ENCODE data around the gene PEX13.
"Not testable (repeated sequence)": the region's sequence is repeated elsewhere in the genome, so short reads cannot be mapped to it uniquely, and the experiment has no call there.

The PEX13 gene

DNA sequence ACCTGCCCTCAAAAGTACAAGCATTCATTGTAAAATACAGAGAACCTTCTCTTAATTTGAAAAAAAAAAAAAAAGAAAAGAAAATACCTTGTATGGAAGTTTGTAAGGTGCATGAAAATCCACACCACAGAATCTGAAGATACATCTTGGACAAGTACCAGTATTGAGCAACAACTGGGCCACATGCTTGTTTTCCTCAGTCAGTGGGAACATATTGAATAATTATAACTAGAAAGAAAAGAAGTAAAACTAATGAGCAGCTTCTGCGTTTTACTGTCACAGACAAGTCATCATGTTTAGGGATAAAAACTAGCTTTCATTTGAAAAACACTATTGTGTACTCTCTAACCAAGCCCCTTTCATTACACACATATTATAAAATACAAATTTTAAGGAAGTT, 5.8 kb upstream of the PEX13 start:
- no peak for FAIRE-seq

DNA sequence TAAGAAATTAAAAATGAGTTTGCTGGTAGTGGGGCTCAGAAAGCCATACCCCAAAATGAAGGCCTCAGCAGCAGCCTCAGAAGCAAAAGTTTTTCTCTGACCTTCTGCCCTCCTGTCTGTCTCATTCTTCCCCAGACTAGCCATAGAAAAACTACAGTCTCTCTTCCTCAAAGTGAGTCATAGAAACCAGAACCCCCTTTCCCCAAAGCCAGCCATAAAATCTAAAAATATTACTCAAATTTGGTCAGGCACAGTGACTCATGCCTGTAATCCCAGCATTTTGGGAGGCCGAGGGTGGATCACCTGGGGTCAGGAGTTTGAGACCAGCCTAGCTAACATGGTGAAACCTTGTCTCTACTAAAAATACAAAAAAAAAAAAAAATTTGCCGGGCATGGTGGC, 5.2 kb upstream of the PEX13 start:
- FAIRE-seq, result not testable (repeated sequence)

DNA sequence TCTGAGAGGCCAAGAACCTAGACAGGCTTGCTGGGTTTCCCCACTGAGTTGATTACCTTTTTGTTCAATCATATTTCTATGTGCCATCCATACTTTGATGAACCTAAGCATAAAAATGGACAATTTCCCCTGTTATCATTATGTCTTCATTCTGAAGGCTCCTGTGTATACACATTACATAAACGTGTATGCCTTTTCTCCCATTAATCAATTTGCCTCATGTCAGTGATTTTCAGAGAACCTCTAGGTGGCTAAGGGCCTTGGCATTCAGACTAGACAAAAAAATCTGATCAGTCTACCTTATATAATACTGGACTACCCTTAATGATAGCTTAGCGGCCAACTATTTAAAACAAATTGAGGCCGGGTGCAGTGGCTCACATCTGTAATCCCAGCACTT, 4.1 kb upstream of the PEX13 start:
- FAIRE-seq, result no peak

DNA sequence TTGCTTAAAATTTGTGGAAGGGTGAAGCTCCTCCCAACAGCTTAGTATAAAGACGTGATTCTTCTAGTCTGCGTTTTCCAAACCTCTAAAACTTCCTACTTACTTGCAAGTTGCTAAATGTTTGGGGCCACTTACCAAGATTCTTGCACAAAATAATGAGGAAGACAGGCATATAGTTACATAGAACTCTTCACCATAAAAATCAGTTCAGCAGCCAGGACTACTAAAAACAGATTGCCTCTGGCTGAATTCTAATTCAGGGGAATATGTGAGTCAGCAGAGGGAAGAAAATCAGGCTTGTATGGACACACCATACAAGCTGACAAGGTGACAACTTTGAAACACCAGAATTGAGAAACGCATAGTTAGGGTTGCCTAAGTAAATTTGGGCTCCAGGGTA, 2.8 kb upstream of the PEX13 start:
- FAIRE-seq, result no peak

GRCh38 chr2:61015976-61016375, 1.5 kb upstream of the PEX13 start:
- FAIRE-seq, result no peak

DNA sequence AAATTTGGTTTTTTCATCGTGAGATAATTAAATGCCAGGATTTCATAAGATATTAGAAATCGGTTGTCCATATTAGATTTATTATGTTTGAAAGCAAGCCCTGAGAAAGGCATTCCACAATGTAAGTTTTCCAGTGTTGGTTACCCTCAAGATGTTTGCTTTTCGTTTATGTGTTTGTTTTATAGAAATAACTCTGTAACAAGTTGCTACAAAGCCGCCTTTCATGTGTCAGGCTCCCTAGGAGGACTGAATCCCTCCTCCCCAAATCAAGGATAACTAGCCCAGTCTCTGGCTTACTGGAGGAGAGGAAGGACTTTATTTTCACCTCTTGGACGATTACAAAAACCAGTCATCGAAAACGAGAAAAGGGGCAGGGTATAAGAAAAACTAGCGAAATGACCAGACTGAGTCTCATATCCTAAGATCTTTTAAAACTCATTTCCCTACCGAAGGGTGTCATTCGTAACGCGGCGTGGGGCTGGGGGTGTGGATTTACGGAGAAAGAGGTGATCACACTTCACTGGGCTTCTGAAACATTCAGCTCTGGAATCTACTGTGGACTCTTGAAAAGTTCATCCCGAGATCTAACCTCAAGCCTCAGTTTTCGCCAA, 1.0 kb upstream of the PEX13 start:
- FAIRE-seq, result no peak

- no peak for FAIRE-seq
These were observed 441 bp upstream of the PEX13 start for GRCh38 chr2:61017003-61017555.

DNA sequence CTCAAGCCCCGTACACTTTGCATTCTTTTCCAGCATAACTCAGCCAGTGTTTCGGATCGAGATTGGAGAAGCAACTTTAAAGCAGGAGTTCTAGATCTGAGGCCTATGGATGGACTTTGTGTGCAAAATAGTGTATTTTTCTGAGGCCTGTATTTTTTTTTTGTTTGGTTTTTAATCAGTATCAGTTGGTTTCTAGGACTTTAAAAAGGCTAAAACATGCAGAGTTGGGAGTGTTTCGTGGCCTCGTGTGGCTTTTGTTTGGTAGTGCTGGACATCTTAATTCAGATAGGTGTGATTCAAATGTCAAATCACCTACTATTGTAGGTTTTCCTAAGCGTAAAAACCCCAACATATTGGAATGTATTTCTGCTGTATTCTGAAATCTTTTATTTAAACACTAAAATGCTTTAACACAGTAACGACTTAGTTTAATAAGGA, 817 bp downstream of the PEX13 start:
- no peak for FAIRE-seq

GRCh38 chr2:61018798-61019197, 1.3 kb downstream of the PEX13 start:
- FAIRE-seq, result peak; percentile 3

- FAIRE-seq, result no peak
These were observed 3.7 kb downstream of the PEX13 start for GRCh38 chr2:61021228-61021660.

DNA sequence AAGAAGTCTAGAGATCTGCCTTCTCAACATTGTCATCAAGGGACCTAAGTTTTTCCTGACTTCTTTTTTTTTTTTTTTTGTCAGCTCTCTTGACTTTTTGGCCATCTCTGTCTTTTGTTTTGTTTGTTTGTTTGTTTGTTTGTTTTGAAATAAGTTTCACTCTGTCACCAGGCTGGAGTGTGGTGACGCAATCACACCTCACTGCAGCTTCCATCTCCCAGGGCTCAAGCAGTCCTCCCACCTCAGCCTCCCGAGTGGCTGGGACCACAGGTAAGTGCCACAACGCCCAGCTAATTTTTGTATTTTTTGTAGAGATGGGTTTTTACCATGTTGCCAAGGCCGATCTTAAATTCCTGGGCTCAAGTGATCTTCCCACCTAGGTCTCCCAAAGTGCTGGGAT, 6.2 kb downstream of the PEX13 start:
- FAIRE-seq, result no peak

GRCh38 chr2:61029533-61029932, 12.0 kb downstream of the PEX13 start:
- no peak for FAIRE-seq

- FAIRE-seq, result not testable (repeated sequence)
These were observed 17.1 kb downstream of the PEX13 start for GRCh38 chr2:61034592-61034991.

DNA sequence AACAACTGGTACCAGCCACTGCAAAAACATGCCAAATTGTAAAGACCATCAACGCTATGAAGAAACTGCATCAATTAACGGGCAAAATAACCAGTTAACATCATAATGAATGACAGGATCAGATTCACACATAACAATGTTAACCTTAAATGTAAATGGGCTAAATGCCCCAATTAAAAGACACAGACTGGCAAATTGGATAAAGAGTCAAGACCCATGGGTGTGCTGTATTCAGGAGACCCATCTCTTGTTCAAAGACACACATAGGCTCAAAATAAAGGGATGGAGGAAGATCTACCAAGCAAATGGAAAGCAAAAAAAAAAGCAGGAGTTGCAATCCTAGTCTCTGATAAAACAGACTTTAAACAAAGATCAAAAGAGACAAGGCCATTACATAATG, 19.1 kb downstream of the PEX13 start:
- FAIRE-seq, result not testable (repeated sequence)

- no peak for FAIRE-seq
These were observed 25.3 kb downstream of the PEX13 start for GRCh38 chr2:61042807-61043206.

DNA sequence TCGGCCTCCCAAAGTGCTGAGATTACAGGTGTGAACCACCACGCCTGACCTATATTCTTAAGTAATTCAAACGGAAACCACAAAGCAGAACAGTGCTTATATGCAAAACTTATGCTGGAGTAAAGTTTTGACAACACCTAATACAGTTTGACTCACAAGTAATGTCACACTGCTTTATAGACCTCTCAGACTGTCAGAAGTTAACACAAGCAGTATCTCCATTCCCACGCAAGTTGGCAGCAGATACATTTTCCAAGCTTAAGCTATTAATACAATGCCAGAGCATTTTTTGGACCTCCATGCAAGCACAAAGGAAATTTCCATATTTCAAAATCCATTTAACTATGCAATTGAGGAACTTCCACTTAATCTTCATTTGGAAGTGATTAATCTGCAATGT, 27.1 kb downstream of the PEX13 start:
- no peak for FAIRE-seq

DNA sequence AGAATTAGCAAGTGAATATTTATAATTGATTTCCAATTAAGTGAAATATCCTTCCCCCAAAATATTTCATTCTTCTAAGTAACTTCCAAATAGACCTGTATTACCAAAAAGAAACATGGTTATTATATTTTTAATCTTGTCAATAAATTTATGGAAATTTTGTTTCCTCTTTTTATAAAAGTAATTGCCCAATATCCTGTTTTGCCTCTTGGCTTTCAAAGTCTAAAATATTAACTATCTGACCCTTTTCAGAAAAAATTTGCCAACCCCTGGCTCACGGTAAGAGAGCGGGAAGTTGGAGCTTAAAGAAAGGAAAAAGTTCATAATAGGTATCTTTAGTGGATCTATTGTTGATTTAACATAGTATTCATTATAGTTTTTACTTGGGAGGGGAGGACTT, 27.7 kb downstream of the PEX13 start:
- peak; percentile 46 for FAIRE-seq

- FAIRE-seq, result no peak
These were observed 28.5 kb downstream of the PEX13 start for GRCh38 chr2:61045999-61046398.

DNA sequence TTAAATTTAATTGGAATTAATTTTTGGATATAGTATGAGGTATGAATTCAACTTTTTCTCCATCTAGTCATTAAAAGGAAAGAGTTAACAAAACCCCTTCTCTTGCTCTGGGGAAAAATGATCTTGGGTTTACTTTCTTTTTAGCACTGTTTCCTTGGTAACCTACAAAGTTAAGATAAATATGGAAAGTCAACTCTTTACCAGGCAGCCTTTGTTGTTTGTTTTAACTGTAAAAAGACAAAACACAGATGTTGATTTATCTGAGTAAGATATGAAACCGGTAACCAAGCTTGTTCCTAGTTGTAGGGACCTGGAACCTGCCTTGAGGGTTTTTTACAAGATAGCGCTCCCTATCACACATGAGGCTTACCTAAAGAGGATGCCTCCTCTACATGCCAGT, 38.0 kb downstream of the PEX13 start:
- no peak for FAIRE-seq

DNA sequence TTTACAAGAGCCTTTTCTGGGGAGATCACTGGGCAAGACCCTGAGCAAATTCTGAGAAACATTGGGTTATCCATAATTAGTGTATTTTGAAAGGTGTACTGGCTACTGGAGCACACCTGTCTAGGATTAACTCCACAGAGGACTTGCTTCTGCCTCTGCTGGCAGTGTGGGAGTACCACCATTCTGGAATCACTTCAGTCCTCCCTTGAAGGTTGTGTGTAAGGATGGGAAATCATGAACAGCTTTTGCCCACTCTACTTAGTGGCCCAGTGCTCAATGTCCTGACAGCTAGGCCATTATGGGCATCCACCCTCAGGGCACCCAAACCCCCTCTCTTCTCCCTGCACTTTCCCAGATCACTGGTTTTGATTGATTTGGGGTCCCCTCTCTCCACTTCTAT, 40.0 kb downstream of the PEX13 start:
- no peak for FAIRE-seq

DNA sequence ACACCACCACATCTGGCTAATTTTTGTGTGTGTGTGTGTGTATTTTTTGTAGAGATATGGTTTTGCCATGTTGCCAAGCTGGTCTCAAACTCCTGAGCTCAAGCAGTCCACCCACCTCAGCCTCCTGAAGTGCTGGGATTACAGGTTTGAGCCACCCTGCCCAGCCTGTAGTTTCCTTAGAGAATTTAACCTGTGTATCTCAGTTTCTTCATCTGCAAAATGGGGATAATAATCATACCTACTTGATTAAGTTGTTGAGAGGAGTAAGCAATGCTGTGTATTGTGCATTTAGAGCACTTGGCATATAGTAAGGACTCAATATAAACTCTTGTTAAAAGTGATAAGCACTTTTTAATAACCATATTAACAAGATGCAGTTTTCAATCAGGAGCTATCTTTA, 41.9 kb downstream of the PEX13 start:
- no peak for FAIRE-seq

DNA sequence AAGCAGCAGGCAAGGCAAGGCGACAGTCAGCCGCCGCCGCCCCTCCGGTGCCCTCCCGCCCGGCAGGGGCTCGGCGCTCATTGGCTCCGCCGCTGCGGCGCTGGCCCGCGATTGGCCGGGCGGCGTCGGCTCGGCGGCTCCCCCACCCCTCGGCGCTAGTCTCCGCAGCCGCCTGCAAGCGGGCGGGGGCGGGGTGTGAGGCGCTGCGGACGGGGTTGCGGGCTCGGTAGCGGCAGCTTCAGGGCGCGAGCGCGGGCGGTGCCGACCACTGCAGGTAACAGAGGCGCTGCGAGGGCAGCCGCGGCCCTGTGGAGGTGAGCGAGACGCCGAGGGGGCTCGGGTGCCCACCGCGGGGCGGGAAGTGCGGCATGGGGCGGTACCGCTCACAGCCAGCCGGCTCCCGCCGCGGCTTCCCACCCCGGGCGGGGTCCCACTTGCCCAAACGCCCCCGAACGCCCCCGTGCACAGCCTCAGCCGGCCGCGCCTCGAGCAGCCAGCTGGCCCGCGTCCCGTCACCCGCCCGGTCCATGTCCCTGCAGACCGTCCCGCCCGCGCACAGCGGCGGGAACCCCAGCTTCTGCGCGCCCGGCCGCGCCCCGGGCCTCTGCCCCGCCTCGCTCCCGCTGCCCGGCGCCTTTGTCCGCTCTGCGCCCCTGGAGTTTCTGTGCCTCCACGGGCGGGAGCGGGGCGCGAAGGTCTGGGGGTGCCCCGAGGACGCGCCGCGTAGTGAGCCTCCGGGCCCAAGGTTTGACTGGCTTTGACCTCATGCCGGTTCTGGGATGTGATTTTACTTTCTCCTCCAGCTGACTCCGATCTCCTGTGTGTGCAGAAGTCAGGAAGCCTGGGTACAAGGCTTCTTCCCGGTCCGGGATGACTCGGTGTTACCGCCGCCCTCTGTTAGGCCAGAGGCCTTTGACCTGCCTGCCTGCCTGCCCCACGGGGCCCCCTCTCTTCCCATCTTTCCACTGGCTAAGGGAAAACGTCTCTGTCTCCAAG, 48.5 kb downstream of the PEX13 start, which contains the start of gene SANBR:
Gene SANBR (plus strand): TSS at position 158 of the 996 bp plus-strand sequence. CDS start 4,480 bp downstream, outside the sequence.
- no peak for FAIRE-seq

DNA sequence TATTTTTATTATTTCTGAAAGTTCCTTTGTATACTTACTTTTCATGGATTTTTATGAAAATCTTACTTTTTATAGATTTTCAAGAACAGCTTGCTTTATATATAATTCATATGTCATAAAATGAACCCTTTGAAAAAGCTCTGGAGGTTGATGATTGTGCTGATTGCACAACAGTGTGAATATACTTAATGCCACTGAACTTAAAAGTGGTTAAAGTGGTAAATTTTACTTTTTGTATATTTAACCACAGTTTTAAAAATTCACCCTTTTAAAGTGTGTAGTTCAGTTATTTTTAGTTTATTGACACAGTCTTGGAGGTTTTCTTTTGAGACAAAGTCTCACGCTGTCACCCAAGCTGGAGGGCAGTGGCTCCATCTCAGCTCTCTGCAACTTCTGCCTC, 56.6 kb downstream of the PEX13 start:
- FAIRE-seq, result no peak

- no peak for FAIRE-seq
These were observed 68.4 kb downstream of the PEX13 start for GRCh38 chr2:61085883-61086282.
